Measurements from ENCODE around the gene ZNF512B. TPM values are rescaled to one million over a fixed set of nuclear protein-coding genes. Genes with fewer than 3 reads are reported as not detected.
"Not testable (repeated sequence)": the region's sequence is repeated elsewhere in the genome, so short reads cannot be mapped to it uniquely, and the experiment has no call there.

Gene ZNF512B
- total and polyA plus RNA-seq, 4 donors = 1.8 to 11.8 (median 9.8) TPM

GRCh38 chr20:63930971-63931553 lies 38.7 kb downstream of the ZNF512B start:
- H3K9me3 ChIP-seq (ENCODE audit: control insufficient read depth in 4 of 4, low read length in 3 of 4) = no peaks in the 10 kb centered on the region
- H3K4me3 ChIP-seq (ENCODE audit: low read depth in 1 of 3, low read length in 3 of 3) = no peak overlapping the region
- no peak for TF ChIP-seq JUND (IDR thresholded peaks at IDR 0.05)
- TF ChIP-seq RAD21 (IDR thresholded peaks at IDR 0.05) = no peak
- TF ChIP-seq, protein P1, sequence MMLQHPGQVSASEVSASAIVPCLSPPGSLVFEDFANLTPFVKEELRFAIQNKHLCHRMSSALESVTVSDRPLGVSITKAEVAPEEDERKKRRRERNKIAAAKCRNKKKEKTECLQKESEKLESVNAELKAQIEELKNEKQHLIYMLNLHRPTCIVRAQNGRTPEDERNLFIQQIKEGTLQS (IDR thresholded peaks at IDR 0.05) = no peak
- TF ChIP-seq YY1 (IDR thresholded peaks at IDR 0.05) = no peak
- TF ChIP-seq, protein P2, sequence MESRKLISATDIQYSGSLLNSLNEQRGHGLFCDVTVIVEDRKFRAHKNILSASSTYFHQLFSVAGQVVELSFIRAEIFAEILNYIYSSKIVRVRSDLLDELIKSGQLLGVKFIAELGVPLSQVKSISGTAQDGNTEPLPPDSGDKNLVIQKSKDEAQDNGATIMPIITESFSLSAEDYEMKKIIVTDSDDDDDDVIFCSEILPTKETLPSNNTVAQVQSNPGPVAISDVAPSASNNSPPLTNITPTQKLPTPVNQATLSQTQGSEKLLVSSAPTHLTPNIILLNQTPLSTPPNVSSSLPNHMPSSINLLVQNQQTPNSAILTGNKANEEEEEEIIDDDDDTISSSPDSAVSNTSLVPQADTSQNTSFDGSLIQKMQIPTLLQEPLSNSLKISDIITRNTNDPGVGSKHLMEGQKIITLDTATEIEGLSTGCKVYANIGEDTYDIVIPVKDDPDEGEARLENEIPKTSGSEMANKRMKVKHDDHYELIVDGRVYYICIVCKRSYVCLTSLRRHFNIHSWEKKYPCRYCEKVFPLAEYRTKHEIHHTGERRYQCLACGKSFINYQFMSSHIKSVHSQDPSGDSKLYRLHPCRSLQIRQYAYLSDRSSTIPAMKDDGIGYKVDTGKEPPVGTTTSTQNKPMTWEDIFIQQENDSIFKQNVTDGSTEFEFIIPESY (IDR thresholded peaks at IDR 0.05) = no peak
- no peak for TF ChIP-seq RXRA (IDR thresholded peaks at IDR 0.05)
- TF ChIP-seq, protein P3, sequence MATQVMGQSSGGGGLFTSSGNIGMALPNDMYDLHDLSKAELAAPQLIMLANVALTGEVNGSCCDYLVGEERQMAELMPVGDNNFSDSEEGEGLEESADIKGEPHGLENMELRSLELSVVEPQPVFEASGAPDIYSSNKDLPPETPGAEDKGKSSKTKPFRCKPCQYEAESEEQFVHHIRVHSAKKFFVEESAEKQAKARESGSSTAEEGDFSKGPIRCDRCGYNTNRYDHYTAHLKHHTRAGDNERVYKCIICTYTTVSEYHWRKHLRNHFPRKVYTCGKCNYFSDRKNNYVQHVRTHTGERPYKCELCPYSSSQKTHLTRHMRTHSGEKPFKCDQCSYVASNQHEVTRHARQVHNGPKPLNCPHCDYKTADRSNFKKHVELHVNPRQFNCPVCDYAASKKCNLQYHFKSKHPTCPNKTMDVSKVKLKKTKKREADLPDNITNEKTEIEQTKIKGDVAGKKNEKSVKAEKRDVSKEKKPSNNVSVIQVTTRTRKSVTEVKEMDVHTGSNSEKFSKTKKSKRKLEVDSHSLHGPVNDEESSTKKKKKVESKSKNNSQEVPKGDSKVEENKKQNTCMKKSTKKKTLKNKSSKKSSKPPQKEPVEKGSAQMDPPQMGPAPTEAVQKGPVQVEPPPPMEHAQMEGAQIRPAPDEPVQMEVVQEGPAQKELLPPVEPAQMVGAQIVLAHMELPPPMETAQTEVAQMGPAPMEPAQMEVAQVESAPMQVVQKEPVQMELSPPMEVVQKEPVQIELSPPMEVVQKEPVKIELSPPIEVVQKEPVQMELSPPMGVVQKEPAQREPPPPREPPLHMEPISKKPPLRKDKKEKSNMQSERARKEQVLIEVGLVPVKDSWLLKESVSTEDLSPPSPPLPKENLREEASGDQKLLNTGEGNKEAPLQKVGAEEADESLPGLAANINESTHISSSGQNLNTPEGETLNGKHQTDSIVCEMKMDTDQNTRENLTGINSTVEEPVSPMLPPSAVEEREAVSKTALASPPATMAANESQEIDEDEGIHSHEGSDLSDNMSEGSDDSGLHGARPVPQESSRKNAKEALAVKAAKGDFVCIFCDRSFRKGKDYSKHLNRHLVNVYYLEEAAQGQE (IDR thresholded peaks at IDR 0.05) = no peak
- TF ChIP-seq HNF4A (conservative IDR thresholded peaks at IDR 0.05) = no peak
- TF ChIP-seq, protein P4, sequence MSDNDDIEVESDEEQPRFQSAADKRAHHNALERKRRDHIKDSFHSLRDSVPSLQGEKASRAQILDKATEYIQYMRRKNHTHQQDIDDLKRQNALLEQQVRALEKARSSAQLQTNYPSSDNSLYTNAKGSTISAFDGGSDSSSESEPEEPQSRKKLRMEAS (IDR thresholded peaks at IDR 0.05) = no peak
- TF ChIP-seq NR2F2 (IDR thresholded peaks at IDR 0.05) = no peak
- TF ChIP-seq FOXA2 (IDR thresholded peaks at IDR 0.05) = no peak
- no peak for TF ChIP-seq SP1 (IDR thresholded peaks at IDR 0.05)
- TF ChIP-seq EGR1 (IDR thresholded peaks at IDR 0.05; ENCODE audit: low read depth in 2 of 2) = no peak
- no peak for TF ChIP-seq HNF4G (IDR thresholded peaks at IDR 0.05)
- TF ChIP-seq GABPA (IDR thresholded peaks at IDR 0.05 in 1 of 2, conservative IDR thresholded peaks at IDR 0.05 in 1 of 2) = no peak
- H3K9ac ChIP-seq (ENCODE audit: low read depth in 1 of 2, low read length in 2 of 2) = no peak overlapping the region
- WGBS = 88% methylated on average over 37 of the region's 37 CpGs
- H3K27me3 ChIP-seq (ENCODE audit: control insufficient read depth in 4 of 4, insufficient read depth in 4 of 4, low read length in 3 of 4) = no peaks in the 10 kb centered on the region
- H3K4me1 ChIP-seq (ENCODE audit: control insufficient read depth in 4 of 4, insufficient read depth in 4 of 4, low read length in 3 of 4) = no peaks in the 10 kb centered on the region
- H3K27ac ChIP-seq (ENCODE audit: low read depth in 1 of 2, low read length in 2 of 2) = no peak overlapping the region
- peaks cover 15 to 64% (median 37%) of the 10 kb centered on the region in 4 donors for H3K36me3 ChIP-seq (ENCODE audit: control insufficient read depth in 4 of 4, insufficient read depth in 3 of 4, low read depth in 1 of 4, low read length in 3 of 4)
- no peak for DNase-seq (ENCODE audit: low spot score)

DNA sequence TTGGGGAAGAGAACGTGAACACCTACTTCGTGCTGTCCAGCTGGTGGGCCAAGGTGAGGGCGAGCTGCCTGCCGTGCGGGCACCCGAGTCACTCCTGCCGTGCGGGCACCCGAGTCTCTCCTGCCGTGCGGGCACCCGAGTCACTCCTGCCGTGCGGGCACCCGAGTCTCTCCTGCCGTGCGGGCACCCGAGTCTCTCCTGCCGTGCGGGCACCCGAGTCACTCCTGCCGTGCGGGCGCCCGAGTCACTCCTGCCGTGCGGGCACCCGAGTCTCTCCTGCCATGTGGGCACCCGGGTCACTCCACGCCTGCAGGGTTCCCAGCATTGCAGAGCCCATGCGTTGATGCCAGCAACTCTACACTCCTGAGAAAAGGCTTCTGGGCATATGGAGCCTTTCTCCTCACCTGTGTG lies 40.3 kb downstream of the ZNF512B start:
- WGBS = 97% methylated on average over 31 of the region's 31 CpGs
- H3K27me3 ChIP-seq (ENCODE audit: control insufficient read depth in 4 of 4, insufficient read depth in 4 of 4, low read length in 3 of 4); H3K9ac ChIP-seq (ENCODE audit: low read depth in 1 of 2, low read length in 2 of 2); H3K9me3 ChIP-seq (ENCODE audit: control insufficient read depth in 4 of 4, low read length in 3 of 4); H3K4me1 ChIP-seq (ENCODE audit: control insufficient read depth in 4 of 4, insufficient read depth in 4 of 4, low read length in 3 of 4); H3K27ac ChIP-seq (ENCODE audit: low read depth in 1 of 2, low read length in 2 of 2); DNase-seq (ENCODE audit: low spot score); H3K4me3 ChIP-seq (ENCODE audit: low read depth in 1 of 3, low read length in 3 of 3): not testable (repeated sequence)
- peaks cover 15 to 49% (median 34%) of the 10 kb centered on the region in 4 donors for H3K36me3 ChIP-seq (ENCODE audit: control insufficient read depth in 4 of 4, insufficient read depth in 3 of 4, low read depth in 1 of 4, low read length in 3 of 4)
